Measurements from ENCODE around the gene RNF5.
"Not testable (repeated sequence)": the region's sequence is repeated elsewhere in the genome, so short reads cannot be mapped to it uniquely, and the experiment has no call there.

The RNF5 gene

DNA sequence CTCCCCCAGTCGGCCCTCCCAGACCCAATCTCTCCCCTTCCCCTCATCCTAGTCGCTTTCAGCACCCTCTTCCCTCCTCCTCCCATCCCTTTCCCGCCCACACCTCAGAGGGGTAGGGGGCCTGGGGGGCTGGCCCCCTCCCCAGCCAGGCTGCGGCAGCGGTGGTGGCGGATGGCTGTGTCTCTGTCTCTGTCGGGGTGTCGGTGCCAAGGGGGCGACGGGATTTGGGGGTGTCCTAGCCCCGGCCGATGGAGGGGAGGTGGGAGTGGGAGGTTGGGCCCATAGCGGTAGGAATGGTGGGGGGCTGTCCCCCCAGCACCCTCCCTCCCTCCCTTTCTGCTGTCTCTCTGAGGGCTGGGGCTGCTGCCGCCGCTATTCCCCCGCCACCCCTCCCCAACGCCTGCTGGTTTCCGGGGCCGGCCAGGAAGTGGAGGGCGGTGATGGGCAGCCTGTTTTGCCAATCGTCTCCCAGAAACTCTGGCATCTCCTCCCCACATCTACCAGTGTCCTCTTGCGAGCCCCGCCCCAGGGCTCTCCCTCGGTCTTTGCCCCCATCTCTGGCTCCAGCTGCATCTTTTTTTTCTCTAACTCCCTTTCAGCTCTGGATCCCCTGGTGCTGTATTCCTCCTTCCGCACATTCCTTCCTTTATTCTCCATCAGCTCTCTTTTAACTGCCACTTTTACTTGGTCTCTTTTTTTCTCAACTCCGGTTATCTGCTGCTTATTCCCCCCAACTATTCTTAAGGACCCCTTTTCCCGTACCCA lies 2.3 kb upstream of the RNF5 start, which contains the start of gene AGPAT1:
TSS of gene AGPAT1 (minus strand) at position 374 of the 765 bp plus-strand sequence. CDS start 4,588 bp downstream, outside the sequence.
- DNase-seq (ENCODE audit: low read depth in 2 of 2), result peak; percentile 93 to 98

- no peak for DNase-seq (ENCODE audit: low read depth in 2 of 2)
Measured at GRCh38 chr6:32176476-32177182, 1.6 kb upstream of the RNF5 start.

DNA sequence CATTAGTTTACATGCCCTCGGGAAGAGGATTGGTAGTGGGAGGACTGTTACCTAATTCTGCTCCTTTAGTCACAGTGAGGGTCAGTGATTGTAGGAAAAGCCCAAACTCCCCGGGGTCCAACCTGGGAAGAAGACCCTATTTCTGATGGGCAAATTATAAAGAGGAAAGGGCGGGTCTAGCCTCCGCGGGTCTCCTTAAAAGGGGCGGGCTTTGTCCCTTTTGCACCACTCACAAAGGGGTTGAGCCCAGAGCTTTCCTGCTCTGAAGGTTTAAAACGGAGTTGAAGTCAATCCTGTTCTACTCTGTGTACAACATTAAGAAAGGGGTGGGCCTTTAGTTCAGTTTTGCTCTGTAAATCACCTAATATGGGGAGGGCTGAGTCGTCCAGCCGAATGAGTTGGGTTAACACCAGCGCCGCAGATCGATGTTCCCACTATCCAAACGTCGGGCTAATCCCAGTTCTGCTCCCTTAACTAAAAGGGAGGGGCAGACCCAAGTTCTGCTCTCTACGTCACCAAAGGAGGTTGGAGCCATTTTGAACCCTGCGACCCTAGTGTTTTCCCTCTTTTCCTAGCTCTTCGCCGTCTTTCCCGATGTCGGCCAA lies 920 bp upstream of the RNF5 start:
- DNase-seq (ENCODE audit: low read depth in 2 of 2), result no peak

DNA sequence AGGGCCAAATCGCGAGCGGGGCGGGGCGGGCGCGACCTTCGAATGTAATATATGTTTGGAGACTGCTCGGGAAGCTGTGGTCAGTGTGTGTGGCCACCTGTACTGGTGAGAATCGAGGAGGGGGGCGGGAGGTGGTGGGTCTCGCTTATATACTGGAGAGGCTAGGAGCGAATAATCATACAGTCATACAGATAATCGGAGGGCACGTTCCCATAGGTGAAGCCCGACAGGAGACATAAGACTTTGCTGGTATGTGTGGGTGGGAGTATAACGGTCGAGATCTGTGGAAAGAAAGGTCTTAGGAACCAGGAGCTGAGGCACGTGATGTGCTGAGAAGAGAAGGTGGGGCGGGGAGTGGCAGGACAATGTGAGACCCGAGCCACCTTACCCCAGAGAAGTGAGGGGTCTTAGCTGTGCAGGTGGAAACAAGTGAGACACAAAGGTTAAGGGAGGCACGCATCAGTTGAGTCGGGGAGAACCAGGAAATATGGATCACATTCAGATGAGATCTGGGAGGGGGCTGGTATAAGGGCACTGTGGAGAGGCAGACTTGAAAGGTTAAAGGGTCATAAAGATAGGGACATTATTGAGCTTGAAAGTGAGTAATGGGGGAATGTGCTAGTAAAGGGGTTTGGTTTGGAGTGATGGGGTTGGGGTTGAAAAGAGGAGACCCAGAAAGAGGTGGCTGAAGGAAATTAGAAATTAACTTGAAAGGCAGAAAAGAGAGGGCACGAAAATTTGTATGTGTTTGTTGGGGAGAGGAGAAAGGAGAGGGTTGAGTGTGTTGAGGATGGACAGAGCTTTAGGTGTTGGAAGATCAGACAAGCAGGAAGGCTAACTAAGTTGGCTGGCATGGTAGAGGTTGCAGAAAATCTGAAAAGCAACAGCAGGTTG lies 589 bp downstream of the RNF5 start:
- no peak for DNase-seq (ENCODE audit: low read depth in 2 of 2)

GRCh38 chr6:32179766-32180405 lies 1.7 kb downstream of the RNF5 start:
- DNase-seq (ENCODE audit: low read depth in 2 of 2), result no peak

- DNase-seq (ENCODE audit: low read depth in 2 of 2), result no peak
Measured at GRCh38 chr6:32181148-32181702, 3.0 kb downstream of the RNF5 start.

DNA sequence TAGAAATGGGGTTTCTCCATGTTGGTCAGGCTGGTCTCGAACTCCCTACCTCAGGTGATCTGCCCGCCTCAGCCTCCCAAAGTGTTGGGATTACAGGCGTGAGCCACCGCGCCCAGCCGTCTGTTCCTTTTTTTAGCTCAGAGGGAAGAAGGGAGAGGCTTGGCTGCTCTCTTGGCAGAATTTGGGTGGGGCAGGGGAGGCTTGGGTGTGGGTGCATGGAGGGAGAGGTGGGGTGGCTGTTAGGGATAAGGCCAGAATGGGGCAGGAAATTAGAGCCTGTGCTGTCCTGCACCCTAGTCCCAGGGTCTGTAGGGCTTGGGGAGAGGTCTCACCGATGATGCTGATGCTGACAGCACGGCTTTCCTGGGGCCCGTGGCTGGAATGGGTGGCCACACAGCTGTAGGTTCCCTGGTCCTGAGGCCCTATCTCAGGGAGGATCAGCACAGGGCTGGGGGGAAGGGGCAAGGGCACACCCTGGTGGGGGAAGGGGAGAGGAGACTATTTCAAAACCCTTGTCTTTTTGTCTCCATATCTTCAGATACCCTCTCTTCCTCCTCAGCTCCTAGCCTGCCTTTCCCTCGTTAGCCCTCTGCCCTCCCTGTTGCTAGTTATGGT lies 3.8 kb downstream of the RNF5 start:
- no peak for DNase-seq (ENCODE audit: low read depth in 2 of 2)

GRCh38 chr6:32182555-32182981 lies 4.4 kb downstream of the RNF5 start:
- DNase-seq (ENCODE audit: low read depth in 2 of 2), result no peak

GRCh38 chr6:32183030-32183429 lies 4.8 kb downstream of the RNF5 start:
- DNase-seq (ENCODE audit: low read depth in 2 of 2), result no peak

DNA sequence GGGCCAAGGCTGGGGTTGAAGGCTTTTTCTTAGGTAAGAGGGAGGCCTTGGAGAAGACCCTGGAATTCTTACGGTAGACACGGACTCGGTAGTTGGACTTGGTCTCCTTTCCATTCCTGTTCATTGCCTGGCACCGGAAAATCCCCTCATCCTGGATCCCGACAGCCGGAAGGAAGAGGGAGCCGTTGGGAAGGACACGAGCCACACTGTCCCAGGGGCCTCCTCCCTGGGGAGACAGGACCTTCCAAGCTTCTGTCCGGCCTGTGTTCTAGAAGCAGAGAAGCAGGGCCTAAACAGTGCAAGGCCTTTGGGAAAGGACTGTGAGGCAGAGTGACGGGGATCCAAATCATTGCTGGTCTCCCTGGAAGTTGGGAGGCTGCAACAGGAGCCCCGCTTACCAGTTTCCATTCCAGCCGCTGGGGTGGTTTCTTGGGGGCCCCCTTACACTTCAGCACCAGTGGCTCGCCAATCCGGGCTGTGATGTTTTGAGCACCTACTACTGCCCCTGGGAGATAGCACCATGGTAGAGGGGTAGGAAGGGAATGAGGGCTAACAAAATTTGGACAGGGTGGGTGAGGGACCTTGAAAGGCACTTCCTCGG lies 5.4 kb downstream of the RNF5 start:
- no peak for DNase-seq (ENCODE audit: low read depth in 2 of 2)

DNA sequence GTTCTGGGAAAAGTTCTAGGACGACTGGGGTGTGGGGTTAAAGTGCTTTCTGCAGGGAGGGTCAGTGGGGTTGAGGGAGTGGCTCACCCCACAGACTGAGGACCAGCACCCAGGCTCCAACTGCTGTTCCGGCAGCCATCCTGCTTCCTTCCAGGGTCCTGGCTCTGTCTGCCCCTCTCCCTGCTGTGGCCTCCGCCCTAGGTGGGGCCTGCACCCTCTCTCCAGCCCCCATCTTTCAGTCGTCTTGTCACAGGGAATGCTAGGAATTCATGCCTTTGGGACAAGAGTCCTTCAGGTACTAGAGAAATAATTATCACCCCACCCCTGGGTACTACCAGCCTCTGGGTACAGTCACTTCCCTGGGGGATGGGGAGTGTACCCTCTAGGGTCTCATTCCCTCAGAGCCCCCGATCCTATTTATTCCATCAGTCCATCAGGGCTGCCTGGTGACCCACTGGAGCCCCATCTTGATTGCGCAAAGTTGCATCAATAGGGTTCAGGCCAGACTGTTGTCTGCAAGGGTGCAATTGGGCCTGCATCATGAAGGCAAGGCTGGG lies 6.0 kb downstream of the RNF5 start, which contains the start of gene AGER:
TSS of gene AGER (minus strand) at position 170 of the 557 bp plus-strand sequence. CDS start at position 139, 31 bp downstream.
- DNase-seq (ENCODE audit: low read depth in 2 of 2), result no peak

DNA sequence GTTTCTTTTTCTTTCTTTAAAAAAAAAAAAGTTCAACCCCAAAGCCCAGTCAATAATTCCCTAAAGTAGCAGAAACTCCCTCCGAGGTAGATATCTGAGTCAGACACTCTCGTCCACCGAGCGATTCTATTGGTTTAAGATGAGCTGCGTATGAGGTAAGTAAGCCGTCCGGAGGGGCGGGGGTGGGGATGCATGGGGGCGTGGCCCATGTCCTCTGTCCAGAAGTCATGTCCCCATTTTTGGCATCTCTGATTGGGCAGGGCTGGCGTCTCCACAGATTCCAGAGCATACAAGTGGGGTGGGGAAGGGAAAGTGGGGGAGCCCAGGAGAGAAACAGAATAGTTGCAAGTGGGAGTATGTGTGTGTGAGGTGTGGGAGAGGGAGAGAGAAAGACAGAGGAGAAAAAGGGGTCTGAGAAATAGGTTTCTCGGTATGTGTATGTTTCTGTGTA lies 7.5 kb downstream of the RNF5 start:
- DNase-seq (ENCODE audit: low read depth in 2 of 2), result peak; percentile 37 to 59

DNA sequence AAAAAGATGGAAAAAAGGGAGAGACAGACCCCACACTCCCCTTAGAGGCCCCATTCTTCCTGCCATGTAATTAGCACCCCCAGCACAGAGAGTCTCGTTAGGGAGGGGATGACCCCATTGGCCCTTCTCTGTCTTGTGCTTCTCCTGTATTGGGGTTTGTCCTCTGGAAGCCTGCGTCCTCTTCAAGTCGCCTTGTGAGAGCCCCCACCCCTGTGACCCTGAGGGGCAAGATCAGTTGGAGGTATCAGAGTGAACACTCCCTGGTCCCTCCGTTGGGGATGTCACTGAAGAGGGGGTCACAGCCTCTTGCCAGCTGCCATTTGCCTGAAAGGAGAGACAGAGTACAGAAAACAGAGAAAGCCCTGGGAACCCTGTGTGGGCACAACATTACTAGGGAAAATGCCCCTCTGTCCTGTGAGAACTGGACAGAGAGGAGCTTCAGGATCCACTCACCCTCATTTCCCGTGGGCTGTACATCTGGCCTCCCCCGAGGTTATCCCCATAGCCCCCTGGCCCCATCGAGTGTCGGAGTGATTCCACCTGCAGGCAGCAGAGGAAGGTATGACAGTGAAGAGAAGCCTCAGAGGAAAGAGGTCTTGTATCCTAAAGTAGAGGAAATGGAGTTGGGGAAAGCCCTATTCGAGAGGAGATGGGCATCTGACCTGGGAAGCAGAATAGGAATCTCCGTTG lies 8.1 kb downstream of the RNF5 start:
- DNase-seq (ENCODE audit: low read depth in 2 of 2), result not testable (repeated sequence)

GRCh38 chr6:32187009-32187709 lies 9.0 kb downstream of the RNF5 start:
- no peak for DNase-seq (ENCODE audit: low read depth in 2 of 2)

GRCh38 chr6:32187725-32188380 lies 9.6 kb downstream of the RNF5 start:
- DNase-seq (ENCODE audit: low read depth in 2 of 2), result not testable (repeated sequence)

DNA sequence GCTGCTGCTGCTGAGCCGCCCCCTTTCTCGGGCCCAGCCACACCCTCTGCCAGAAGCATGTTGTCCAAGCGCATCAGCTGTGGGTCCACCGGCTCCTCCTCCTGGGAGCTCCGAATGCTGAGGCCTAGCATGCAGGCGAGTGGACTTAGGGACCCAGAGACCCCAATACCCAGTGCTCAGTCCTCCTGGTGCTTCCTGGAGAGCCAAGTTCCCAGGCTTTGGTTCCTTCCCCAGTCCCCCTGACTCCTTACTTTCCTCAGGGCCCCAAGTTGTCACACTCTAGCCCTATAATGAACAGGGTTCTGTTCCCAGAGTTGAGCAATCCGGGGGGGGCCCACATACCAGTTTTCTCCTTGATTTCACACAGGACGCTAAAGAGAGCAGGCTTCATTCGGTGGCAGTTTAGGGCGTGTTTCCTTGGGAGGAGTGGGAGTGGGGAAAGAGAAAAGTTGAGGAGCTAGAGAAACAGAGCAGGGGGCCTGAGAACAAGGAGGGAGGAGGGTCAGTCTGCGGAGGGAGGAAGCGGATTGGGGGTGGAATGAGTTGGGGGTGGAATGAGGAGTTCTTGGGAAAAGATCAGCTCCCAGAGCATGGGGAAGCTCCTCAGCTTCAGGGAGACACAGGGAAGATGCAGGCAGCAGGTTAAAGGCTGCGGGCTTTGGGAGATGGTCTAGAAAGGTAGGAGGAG lies 10.3 kb downstream of the RNF5 start:
- no peak for DNase-seq (ENCODE audit: low read depth in 2 of 2)
